ENCODE data around the gene KCNH4.
A peak's percentile ranks its signal among the peaks of the same experiment; 100 is the strongest.

KCNH4 gene

GRCh38 chr17:42117397-42118125 lies 63.4 kb downstream of the KCNH4 start:
- no peak for DNase-seq (ENCODE audit: low spot score)

GRCh38 chr17:42116705-42117396 lies 64.1 kb downstream of the KCNH4 start:
- DNase-seq (ENCODE audit: low spot score): peak; percentile 57

GRCh38 chr17:42114118-42114517 lies 66.8 kb downstream of the KCNH4 start:
- DNase-seq (ENCODE audit: low spot score): no peak

GRCh38 chr17:42113293-42114069 lies 67.5 kb downstream of the KCNH4 start:
- DNase-seq (ENCODE audit: low spot score): no peak

GRCh38 chr17:42112552-42113176 lies 68.3 kb downstream of the KCNH4 start, which contains the start of gene DHX58:
DHX58 (minus strand) TSS chr17:42112714; CDS start chr17:42111892, 822 bp downstream.
- DNase-seq (ENCODE audit: low spot score): peak; percentile 72

GRCh38 chr17:42111871-42112551 lies 68.9 kb downstream of the KCNH4 start:
- no peak for DNase-seq (ENCODE audit: low spot score)

- DNase-seq (ENCODE audit: low spot score): no peak
Measured at GRCh38 chr17:42111265-42111636, 69.7 kb downstream of the KCNH4 start.

- no peak for DNase-seq (ENCODE audit: low spot score)
Measured at GRCh38 chr17:42110301-42111264, 70.4 kb downstream of the KCNH4 start.

GRCh38 chr17:42109086-42109485 lies 71.9 kb downstream of the KCNH4 start:
- DNase-seq (ENCODE audit: low spot score): no peak

GRCh38 chr17:42107597-42108576 lies 73.1 kb downstream of the KCNH4 start:
- no peak for DNase-seq (ENCODE audit: low spot score)

GRCh38 chr17:42107124-42107523 lies 73.8 kb downstream of the KCNH4 start:
- no peak for DNase-seq (ENCODE audit: low spot score)
